Mesenchymal stem cell (in vitro differentiated cells and primary cell): ENCODE measurements around the gene SEMA5B.

Experiments used
- DNase-seq: peaks from one replicate; pipeline ENCODE4 v3.0.0-alpha.2; 2013
- H2AFZ ChIP-seq: one replicate; pipeline ENCODE4 v1.6.1; 2013; ENCODE audit warnings: low read depth, mild to moderate bottlenecking, control low read depth, inconsistent platforms, low read length, moderate library complexity
- H2AK5ac ChIP-seq: 2 replicates; pipeline ENCODE4 v1.6.1; 2013; ENCODE audit warnings: low read length, moderate library complexity, mild to moderate bottlenecking, inconsistent platforms; ENCODE audit not compliant: severe bottlenecking
- H2BK120ac ChIP-seq: one replicate; pipeline ENCODE4 v1.6.1; 2013; ENCODE audit warnings: low read depth, mild to moderate bottlenecking, inconsistent platforms, low read length, moderate library complexity
- H2BK12ac ChIP-seq, 2 experiments: one replicate each; pipeline ENCODE4 v1.6.1; 2013; ENCODE audit warnings: inconsistent platforms in 2 of 2, low read length in 2 of 2, mild to moderate bottlenecking in 2 of 2, moderate library complexity in 2 of 2, control low read depth in 1 of 2
- H2BK15ac ChIP-seq: one replicate; pipeline ENCODE4 v1.6.1; 2013; ENCODE audit warnings: mild to moderate bottlenecking, low read depth, inconsistent platforms; ENCODE audit not compliant: poor library complexity, severe bottlenecking
- H2BK5ac ChIP-seq: 2 replicates; pipeline ENCODE4 v1.6.1; 2013; ENCODE audit warnings: low read depth, mild to moderate bottlenecking, low read length, control low read depth, inconsistent platforms; ENCODE audit not compliant: poor library complexity, severe bottlenecking
- H3K14ac ChIP-seq, 2 experiments: one replicate each; pipeline ENCODE4 v1.6.1; 2013; ENCODE audit warnings: inconsistent platforms in 2 of 2, low read length in 2 of 2, control low read depth in 1 of 2, mild to moderate bottlenecking in 1 of 2, moderate library complexity in 1 of 2
- H3K18ac ChIP-seq, 2 experiments: one replicate each; pipeline ENCODE4 v1.6.1; 2013; ENCODE audit warnings: inconsistent platforms in 2 of 2, low read length in 2 of 2, control low read depth in 1 of 2, low read depth in 1 of 2, mild to moderate bottlenecking in 1 of 2
- H3K23ac ChIP-seq, 2 experiments: one replicate each; pipeline ENCODE4 v1.6.1; 2013; ENCODE audit warnings: inconsistent platforms in 2 of 2, low read length in 2 of 2, mild to moderate bottlenecking in 2 of 2, moderate library complexity in 2 of 2, control low read depth in 1 of 2
- H3K27ac ChIP-seq: 2 replicates; pipeline ENCODE4 v1.5.1; 2013; ENCODE audit warnings: mild to moderate bottlenecking, moderate library complexity, low read length, control low read depth, inconsistent platforms; ENCODE audit not compliant: poor library complexity, severe bottlenecking
- H3K27me3 ChIP-seq, 2 experiments: 2 replicates each; pipeline versions ENCODE4 v1.6.1 to v1.7.0; 2013; ENCODE audit warnings: low read length in 2 of 2, mild to moderate bottlenecking in 2 of 2, moderate library complexity in 2 of 2, control low read depth in 1 of 2, inconsistent platforms in 1 of 2; ENCODE audit not compliant: control insufficient read depth in 1 of 2, insufficient read depth in 1 of 2
- H3K36me3 ChIP-seq, 2 experiments: 2 replicates each; pipeline versions ENCODE4 v1.6.1 to v1.7.0; 2013; ENCODE audit warnings: low read length in 2 of 2, control low read depth in 1 of 2, inconsistent platforms in 1 of 2, low read depth in 1 of 2, mild to moderate bottlenecking in 1 of 2; ENCODE audit not compliant: insufficient read depth in 2 of 2, control insufficient read depth in 1 of 2
- H3K4ac ChIP-seq, 2 experiments: one replicate each; pipeline ENCODE4 v1.6.1; 2013; ENCODE audit warnings: inconsistent platforms in 2 of 2, low read length in 2 of 2, mild to moderate bottlenecking in 2 of 2, moderate library complexity in 2 of 2, control low read depth in 1 of 2, low read depth in 1 of 2
- H3K4me1 ChIP-seq: 2 replicates; pipeline ENCODE4 v1.6.1; 2013; ENCODE audit warnings: low read depth, low read length, control low read depth; ENCODE audit not compliant: control insufficient read depth, insufficient read depth
- H3K4me2 ChIP-seq: 2 replicates; pipeline ENCODE4 v1.6.1; 2013; ENCODE audit warnings: low read length, mild to moderate bottlenecking, inconsistent platforms; ENCODE audit not compliant: poor library complexity, severe bottlenecking
- H3K4me3 ChIP-seq, 2 experiments: 2 replicates each; pipeline versions ENCODE4 v1.5.1 to v1.7.0; 2013; ENCODE audit warnings: low read length in 2 of 2, mild to moderate bottlenecking in 2 of 2, control low read depth in 1 of 2, low read depth in 1 of 2; ENCODE audit not compliant: insufficient read depth in 1 of 2
- H3K79me1 ChIP-seq: replicated peaks from 2 replicates; pipeline ENCODE4 v1.6.1; 2013; ENCODE audit warnings: mild to moderate bottlenecking, control low read depth, low read length, inconsistent platforms; ENCODE audit not compliant: poor library complexity, severe bottlenecking
- H3K9ac ChIP-seq: 2 replicates; pipeline ENCODE4 v1.7.0; 2013; ENCODE audit warnings: mild to moderate bottlenecking, low read length, moderate library complexity
- H3K9me3 ChIP-seq: 2 replicates; pipeline ENCODE4 v1.7.0; 2013; ENCODE audit warnings: mild to moderate bottlenecking, low read length; ENCODE audit not compliant: control insufficient read depth
- H4K8ac ChIP-seq: one replicate; pipeline ENCODE4 v1.6.1; 2013; ENCODE audit warnings: inconsistent platforms, mild to moderate bottlenecking, low read length, moderate library complexity
- H4K91ac ChIP-seq: one replicate; pipeline ENCODE4 v1.6.1; 2013; ENCODE audit warnings: mild to moderate bottlenecking, low read length, inconsistent platforms
- WGBS: methylation state at CpG from one replicate; pipeline ENCODE4 v1.1.7; 2013; ENCODE audit warnings: mixed read lengths; 5-methylcytosine and 5-hydroxymethylcytosine counted together

Gene SEMA5B

DNA sequence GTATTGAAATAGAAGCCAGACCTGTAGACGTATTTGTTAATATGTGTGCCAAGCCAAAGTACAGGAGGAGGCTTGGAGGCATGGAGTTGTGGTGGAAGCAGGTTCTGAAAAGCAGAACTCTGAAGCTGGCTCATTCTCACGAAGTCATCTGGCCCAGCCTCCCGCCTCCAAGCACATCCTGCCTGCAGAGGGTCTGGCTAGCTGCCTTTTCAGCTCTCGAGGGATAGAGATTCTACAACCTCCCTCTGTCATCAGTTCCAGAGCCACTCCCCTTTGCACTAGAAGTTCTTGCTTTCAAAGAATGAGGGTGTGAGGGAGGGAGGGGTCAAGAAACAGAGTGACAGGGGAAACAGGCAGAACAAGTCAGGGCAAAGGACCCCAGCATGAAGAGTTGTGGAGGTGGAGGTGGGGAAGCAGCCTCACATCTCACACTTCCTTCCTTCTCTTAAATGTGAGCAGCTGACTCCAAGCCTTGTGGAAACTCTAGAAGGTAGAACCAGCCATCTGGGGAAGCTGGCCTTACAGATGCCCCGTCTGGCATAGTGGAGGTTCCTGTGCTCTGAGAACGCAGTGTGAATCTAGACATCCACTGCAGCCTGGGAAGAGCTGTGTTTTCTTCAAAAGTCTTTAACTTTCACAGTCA, 137.4 kb downstream of the SEMA5B start:
- H2BK12ac ChIP-seq = no peak overlapping the region
- H3K27me3 ChIP-seq = peaks cover 5 to 17% of the 10 kb centered on the region in 2 experiments
- H3K4me2 ChIP-seq = no peak overlapping the region
- no peak overlapping the region for H3K4me3 ChIP-seq
- H3K18ac ChIP-seq = no peak overlapping the region
- H4K91ac ChIP-seq = no peak overlapping the region
- WGBS = 80% methylated on average over 3 of the region's 6 CpGs
- no peaks in the 10 kb centered on the region for H3K36me3 ChIP-seq
- no peaks in the 10 kb centered on the region for H3K9me3 ChIP-seq
- no peak overlapping the region for H2AK5ac ChIP-seq
- H2BK15ac ChIP-seq = no peak overlapping the region
- H2BK5ac ChIP-seq = no peak overlapping the region
- H3K23ac ChIP-seq = no peak overlapping the region
- H2AFZ ChIP-seq = no peak overlapping the region
- H2BK120ac ChIP-seq = no peak overlapping the region
- no peaks in the 10 kb centered on the region for H3K79me1 ChIP-seq
- H3K27ac ChIP-seq = no peak overlapping the region
- no peak overlapping the region for H3K9ac ChIP-seq
- no peak overlapping the region for H4K8ac ChIP-seq
- H3K14ac ChIP-seq = no peak overlapping the region
- peak; percentile 4 for DNase-seq
- no peak overlapping the region for H3K4ac ChIP-seq
- peaks cover 6% of the 10 kb centered on the region for H3K4me1 ChIP-seq

DNA sequence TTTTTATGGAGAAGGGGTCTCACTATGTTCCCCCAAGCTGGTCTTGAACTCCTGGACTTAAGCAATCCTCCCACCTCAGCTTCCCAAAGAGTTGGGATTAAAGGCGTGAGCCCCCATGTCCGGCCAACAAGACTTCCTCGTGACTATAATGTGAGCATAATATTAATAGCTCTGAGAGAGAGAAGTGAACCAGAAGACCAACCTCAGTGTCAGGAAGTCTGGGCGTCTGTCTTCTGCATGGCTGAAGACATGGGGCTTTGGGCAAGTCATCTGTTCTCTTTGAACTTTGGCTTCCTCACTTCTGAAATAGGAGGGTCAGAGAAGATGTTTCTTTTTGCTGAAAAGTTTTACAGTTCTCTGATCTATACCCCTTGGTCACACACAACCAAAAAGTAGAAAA, 140.6 kb downstream of the SEMA5B start:
- Histone ChIP-seq H2AK5ac (no peak overlapping the region), H3K14ac (no peak overlapping the region), H2BK5ac (no peak overlapping the region), H2AFZ (no peak overlapping the region), H3K79me1 (no peaks in the 10 kb centered on the region), H2BK120ac (no peak overlapping the region), H3K18ac (no peak overlapping the region), H3K23ac (no peak overlapping the region), H2BK15ac (no peak overlapping the region), H2BK12ac (no peak overlapping the region), H3K4me2 (no peak overlapping the region), H3K9ac (no peak overlapping the region), H3K4me3 (no peak overlapping the region), H3K27me3 (peaks cover 0 to 4% of the 10 kb centered on the region in 2 experiments), H4K8ac (no peak overlapping the region), H3K27ac (no peak overlapping the region), H3K36me3 (no peaks in the 10 kb centered on the region), H3K4ac (no peak overlapping the region), H3K9me3 (no peaks in the 10 kb centered on the region), H3K4me1 (no peaks in the 10 kb centered on the region), H4K91ac (no peak overlapping the region)
- no peak for DNase-seq
- 93% methylated on average over 4 of the region's 4 CpGs for whole genome bisulfite sequencing

DNA sequence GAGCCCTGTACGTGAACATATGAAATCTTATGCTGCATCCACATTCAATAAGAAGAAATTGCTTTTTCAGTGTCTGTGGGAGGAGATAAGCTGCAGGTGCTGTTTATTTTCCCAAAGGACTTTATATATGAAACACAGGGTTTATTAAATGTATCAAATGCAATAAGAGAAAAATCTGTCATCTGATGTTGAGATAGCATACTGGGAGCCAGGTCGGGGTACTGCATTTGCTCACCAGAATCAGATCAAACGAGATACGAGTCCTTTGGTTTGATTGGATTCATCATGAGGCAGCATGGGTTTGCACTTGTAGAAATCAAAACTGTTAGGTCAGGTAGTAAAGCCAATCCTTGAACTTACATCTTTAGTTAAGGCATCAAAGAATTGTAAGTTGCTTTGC, 141.3 kb downstream of the SEMA5B start:
- H3K9me3 ChIP-seq = no peaks in the 10 kb centered on the region
- H3K4me1 ChIP-seq = no peaks in the 10 kb centered on the region
- 92% methylated on average over 4 of the region's 4 CpGs for WGBS
- no peak overlapping the region for H3K4ac ChIP-seq
- H2AK5ac ChIP-seq = no peak overlapping the region
- no peak overlapping the region for H2AFZ ChIP-seq
- H3K79me1 ChIP-seq = no peaks in the 10 kb centered on the region
- no peak overlapping the region for H3K14ac ChIP-seq
- H3K27me3 ChIP-seq = peaks cover 0 to 4% of the 10 kb centered on the region in 2 experiments
- H3K4me3 ChIP-seq = no peak overlapping the region
- no peak overlapping the region for H4K91ac ChIP-seq
- no peak for DNase-seq
- H3K27ac ChIP-seq = no peak overlapping the region
- H3K36me3 ChIP-seq = peaks cover 0 to under 1% of the 10 kb centered on the region in 2 experiments
- H4K8ac ChIP-seq = no peak overlapping the region
- no peak overlapping the region for H3K18ac ChIP-seq
- no peak overlapping the region for H3K4me2 ChIP-seq
- H3K9ac ChIP-seq = no peak overlapping the region
- no peak overlapping the region for H2BK15ac ChIP-seq
- no peak overlapping the region for H2BK12ac ChIP-seq
- H2BK120ac ChIP-seq = no peak overlapping the region
- H2BK5ac ChIP-seq = no peak overlapping the region
- no peak overlapping the region for H3K23ac ChIP-seq

DNA sequence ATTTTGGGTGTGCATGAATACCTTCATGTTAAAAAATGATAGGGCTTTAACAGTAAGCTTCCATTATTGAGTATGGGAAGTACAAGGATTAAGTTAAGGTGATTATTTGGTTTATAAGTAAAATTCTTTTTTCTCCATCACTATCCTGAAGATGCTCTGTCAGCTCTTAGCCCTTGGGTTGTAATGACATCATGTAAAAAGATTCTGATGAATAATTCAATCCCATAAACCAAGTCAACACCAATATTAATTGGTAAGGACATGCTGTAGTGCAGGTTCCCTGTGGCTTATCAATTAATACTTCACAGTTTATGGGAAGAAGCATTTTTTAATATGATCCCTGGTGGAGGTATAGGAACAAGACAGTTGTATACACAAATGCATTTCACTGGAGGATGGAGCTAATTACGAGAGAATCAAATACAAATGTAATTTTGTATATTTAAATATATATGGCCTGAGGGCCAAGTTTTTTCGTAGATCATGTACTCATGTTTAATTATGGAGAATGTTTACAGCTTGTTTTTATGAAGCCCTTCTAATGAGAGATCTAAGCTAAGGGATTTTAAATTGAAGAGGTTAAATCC, 145.1 kb downstream of the SEMA5B start:
- Histone ChIP-seq H3K79me1 (no peaks in the 10 kb centered on the region), H4K8ac (no peak overlapping the region), H3K9me3 (no peaks in the 10 kb centered on the region), H3K36me3 (peaks cover 3 to 20% of the 10 kb centered on the region in 2 experiments), H3K23ac (no peak overlapping the region), H2BK12ac (no peak overlapping the region), H3K4me1 (no peaks in the 10 kb centered on the region), H3K27me3 (no peaks in the 10 kb centered on the region), H4K91ac (no peak overlapping the region), H2BK5ac (no peak overlapping the region), H3K9ac (no peak overlapping the region), H3K4me3 (no peak overlapping the region), H3K4me2 (no peak overlapping the region), H3K14ac (no peak overlapping the region), H3K4ac (no peak overlapping the region), H3K18ac (no peak overlapping the region), H3K27ac (no peak overlapping the region), H2AFZ (no peak overlapping the region), H2BK120ac (no peak overlapping the region), H2BK15ac (no peak overlapping the region), H2AK5ac (no peak overlapping the region)
- WGBS = 60% methylated on average over 1 of the region's 2 CpGs
- DNase-seq = no peak
